Mesendoderm (in vitro differentiated cells): Measurements from ENCODE around the gene EFCC1. TPM values are rescaled to one million over a fixed set of nuclear protein-coding genes. Genes with fewer than 3 reads are reported as not detected.
A peak's percentile ranks its signal among the peaks of the same experiment; 100 is the strongest.

Experiments used
- DNase-seq: peaks from one replicate; pipeline ENCODE4 v3.0.0; 2013
- H2AK5ac ChIP-seq: 2 replicates; pipeline ENCODE4 v1.6.1; 2013; ENCODE audit warnings: low read length, inconsistent platforms
- H2BK120ac ChIP-seq: 2 replicates; pipeline ENCODE4 v1.6.1; 2013; ENCODE audit warnings: low read depth, mild to moderate bottlenecking, low read length, moderate library complexity, mixed read lengths
- H2BK15ac ChIP-seq: replicated peaks from 2 replicates; pipeline ENCODE4 v1.6.1; 2013; ENCODE audit warnings: low read depth, mild to moderate bottlenecking, moderate library complexity
- H2BK5ac ChIP-seq: 2 replicates; pipeline ENCODE4 v1.6.1; 2013; ENCODE audit warnings: low read length, inconsistent platforms
- H3K18ac ChIP-seq: 2 replicates; pipeline ENCODE4 v1.6.1; 2013; ENCODE audit warnings: mild to moderate bottlenecking, low read length, mixed read lengths
- H3K23ac ChIP-seq: one replicate; pipeline ENCODE4 v1.6.1; 2013; ENCODE audit warnings: low read length
- H3K27ac ChIP-seq: 2 replicates; pipeline ENCODE4 v1.5.1; 2013; ENCODE audit warnings: low read depth, mild to moderate bottlenecking, inconsistent platforms, low read length, moderate library complexity
- H3K27me3 ChIP-seq: 2 replicates; pipeline ENCODE4 v1.6.1; 2013; ENCODE audit warnings: low read length, control low read depth, mild to moderate bottlenecking, inconsistent platforms; ENCODE audit not compliant: insufficient read depth, poor library complexity
- H3K36me3 ChIP-seq: 2 replicates; pipeline ENCODE4 v1.6.1; 2013; ENCODE audit warnings: low read length, inconsistent platforms; ENCODE audit not compliant: control insufficient read depth, insufficient read depth
- H3K4ac ChIP-seq: one replicate; pipeline ENCODE4 v1.6.1; 2013; ENCODE audit warnings: low read depth, mild to moderate bottlenecking, low read length, moderate library complexity
- H3K4me1 ChIP-seq: 2 replicates; pipeline ENCODE4 v1.6.1; 2013; ENCODE audit warnings: low read depth, low read length, inconsistent platforms; ENCODE audit not compliant: control insufficient read depth
- H3K4me2 ChIP-seq: 2 replicates; pipeline ENCODE4 v1.6.1; 2013; ENCODE audit warnings: low read length
- H3K4me3 ChIP-seq: 2 replicates; pipeline ENCODE4 v1.5.1; 2013; ENCODE audit warnings: mild to moderate bottlenecking, low read length
- H3K56ac ChIP-seq: one replicate; pipeline ENCODE4 v1.6.1; 2013; ENCODE audit warnings: low read length
- H3K79me1 ChIP-seq: 2 replicates; pipeline ENCODE4 v1.6.1; 2013; ENCODE audit warnings: low read length, inconsistent platforms
- H3K79me2 ChIP-seq: 2 replicates; pipeline ENCODE4 v1.6.1; 2013; ENCODE audit warnings: mild to moderate bottlenecking, low read length; ENCODE audit not compliant: control insufficient read depth, insufficient read depth
- H3K9ac ChIP-seq: 2 replicates; pipeline ENCODE4 v1.6.1; 2013; ENCODE audit warnings: low read length, inconsistent platforms
- H4K5ac ChIP-seq: one replicate; pipeline ENCODE4 v1.6.1; 2013; ENCODE audit warnings: low read length
- H4K8ac ChIP-seq: one replicate; pipeline ENCODE4 v1.6.1; 2013; ENCODE audit warnings: low read depth, mild to moderate bottlenecking, control low read depth, low read length, moderate library complexity
- WGBS: extraction: QIAGEN DNeasy Blood & Tissue Kit; methylation state at CpG from one replicate; pipeline ENCODE4 v1.1.7; 2013; ENCODE audit warnings: low lambda C conversion rate, missing lambda C conversion rate; ENCODE audit not compliant: insufficient coverage; ENCODE audit errors: extremely low coverage; 5-methylcytosine and 5-hydroxymethylcytosine counted together
- polyA plus RNA-seq, 2 experiments: library from polyadenylated mRNA; stranded (reverse); fragments of 200-250 nt; gene quantifications; one replicate each; pipeline ENCODE4 v1.2.3, GENCODE V29; 2013

The EFCC1 gene
- not detected for polyA plus RNA-seq (2013, experiment 1 of 2)
- polyA plus RNA-seq (2013, experiment 2 of 2) = not detected

GRCh38 chr3:129001101-129001805 lies at the start of gene EFCC1:
TSS of gene EFCC1 (plus strand) at chr3:129001304. CDS start at chr3:129001629, 325 bp downstream.
- no peaks in the 10 kb centered on the region for H3K36me3 ChIP-seq
- H4K5ac ChIP-seq = no peak within 1 kb of the TSS
- no peak within 1 kb of the TSS for H2AK5ac ChIP-seq
- peak; percentile 34 for DNase-seq
- H3K9ac ChIP-seq = peak within 1 kb of the TSS; percentile 46
- H2BK15ac ChIP-seq = no peak within 1 kb of the TSS
- H3K4me1 ChIP-seq = peaks cover 2% of the 10 kb centered on the region
- H3K23ac ChIP-seq = peak within 1 kb of the TSS; percentile 89
- peak within 1 kb of the TSS; percentile 84 for H3K4me2 ChIP-seq
- H3K27ac ChIP-seq = no peak within 1 kb of the TSS
- no peak within 1 kb of the TSS for H2BK5ac ChIP-seq
- H4K8ac ChIP-seq = no peak within 1 kb of the TSS
- no peak within 1 kb of the TSS for H3K18ac ChIP-seq
- peak within 1 kb of the TSS; percentile 28 for H3K4me3 ChIP-seq
- peak within 1 kb of the TSS; percentile 62 for H3K56ac ChIP-seq
- no peaks in the 10 kb centered on the region for H3K79me2 ChIP-seq
- WGBS = no CpG with 5 or more reads among the region's 74 CpGs
- no peak within 1 kb of the TSS for H3K4ac ChIP-seq
- peaks cover 46% of the 10 kb centered on the region for H3K27me3 ChIP-seq
- no peaks in the 10 kb centered on the region for H3K79me1 ChIP-seq
- H2BK120ac ChIP-seq = no peak within 1 kb of the TSS

GRCh38 chr3:128956440-128956839 lies 44.7 kb upstream of the EFCC1 start:
- Histone ChIP-seq H3K4me2 (no peak overlapping the region), H3K27me3 (no peaks in the 10 kb centered on the region), H3K4ac (no peak overlapping the region), H2BK120ac (no peak overlapping the region), H3K79me2 (no peaks in the 10 kb centered on the region), H3K4me1 (no peaks in the 10 kb centered on the region), H3K23ac (no peak overlapping the region), H3K9ac (no peak overlapping the region), H3K79me1 (no peaks in the 10 kb centered on the region), H4K8ac (no peak overlapping the region), H3K18ac (no peak overlapping the region), H3K27ac (no peak overlapping the region), H2BK15ac (no peak overlapping the region), H2BK5ac (no peak overlapping the region), H3K36me3 (no peaks in the 10 kb centered on the region), H2AK5ac (no peak overlapping the region), H4K5ac (no peak overlapping the region), H3K4me3 (no peak overlapping the region), H3K56ac (no peak overlapping the region)
- WGBS = no CpG with 5 or more reads among the region's 2 CpGs
- DNase-seq = no peak

- no peak overlapping the region for H4K8ac ChIP-seq
- H3K4me2 ChIP-seq = no peak overlapping the region
- no peak overlapping the region for H4K5ac ChIP-seq
- H3K4me1 ChIP-seq = no peaks in the 10 kb centered on the region
- H3K27me3 ChIP-seq = no peaks in the 10 kb centered on the region
- no peak overlapping the region for H3K4ac ChIP-seq
- H3K23ac ChIP-seq = no peak overlapping the region
- H3K79me2 ChIP-seq = no peaks in the 10 kb centered on the region
- WGBS = no CpG with 5 or more reads among the region's 9 CpGs
- DNase-seq = no peak
- H2BK15ac ChIP-seq = no peak overlapping the region
- H3K79me1 ChIP-seq = no peaks in the 10 kb centered on the region
- H2AK5ac ChIP-seq = no peak overlapping the region
- no peak overlapping the region for H3K27ac ChIP-seq
- H2BK120ac ChIP-seq = no peak overlapping the region
- no peak overlapping the region for H2BK5ac ChIP-seq
- H3K4me3 ChIP-seq = no peak overlapping the region
- H3K9ac ChIP-seq = no peak overlapping the region
- no peak overlapping the region for H3K18ac ChIP-seq
- no peaks in the 10 kb centered on the region for H3K36me3 ChIP-seq
- H3K56ac ChIP-seq = no peak overlapping the region
These were observed 35.8 kb upstream of the EFCC1 start for GRCh38 chr3:128965280-128965679.

- no peak overlapping the region for H3K9ac ChIP-seq
- no peak overlapping the region for H2BK5ac ChIP-seq
- H3K4ac ChIP-seq = no peak overlapping the region
- no peaks in the 10 kb centered on the region for H3K79me1 ChIP-seq
- H3K79me2 ChIP-seq = no peaks in the 10 kb centered on the region
- no peak overlapping the region for H3K18ac ChIP-seq
- no peak overlapping the region for H2BK120ac ChIP-seq
- no CpG with 5 or more reads among the region's 3 CpGs for WGBS
- no peaks in the 10 kb centered on the region for H3K4me1 ChIP-seq
- H3K27me3 ChIP-seq = no peaks in the 10 kb centered on the region
- H3K36me3 ChIP-seq = no peaks in the 10 kb centered on the region
- H2AK5ac ChIP-seq = no peak overlapping the region
- no peak overlapping the region for H3K4me2 ChIP-seq
- H4K5ac ChIP-seq = no peak overlapping the region
- H3K56ac ChIP-seq = no peak overlapping the region
- H2BK15ac ChIP-seq = no peak overlapping the region
- H4K8ac ChIP-seq = no peak overlapping the region
- H3K27ac ChIP-seq = no peak overlapping the region
- no peak for DNase-seq
- H3K23ac ChIP-seq = no peak overlapping the region
- H3K4me3 ChIP-seq = no peak overlapping the region
These were observed 35.3 kb upstream of the EFCC1 start for GRCh38 chr3:128965818-128966217.

GRCh38 chr3:128967748-128968355 lies 33.3 kb upstream of the EFCC1 start:
- Histone ChIP-seq H4K8ac (no peak overlapping the region), H2AK5ac (no peak overlapping the region), H2BK120ac (no peak overlapping the region), H3K36me3 (no peaks in the 10 kb centered on the region), H3K79me2 (no peaks in the 10 kb centered on the region), H3K18ac (no peak overlapping the region), H3K4me1 (no peaks in the 10 kb centered on the region), H3K79me1 (no peaks in the 10 kb centered on the region), H3K56ac (no peak overlapping the region), H2BK15ac (no peak overlapping the region), H3K27ac (no peak overlapping the region), H3K23ac (no peak overlapping the region), H3K4me3 (no peak overlapping the region), H2BK5ac (no peak overlapping the region), H3K4ac (no peak overlapping the region), H3K4me2 (no peak overlapping the region), H3K27me3 (no peaks in the 10 kb centered on the region), H4K5ac (no peak overlapping the region), H3K9ac (no peak overlapping the region)
- WGBS = no CpG with 5 or more reads among the region's 6 CpGs
- DNase-seq = no peak
